ENCODE measurements around the gene KRTAP5-8. TPM values are rescaled to one million over a fixed set of nuclear protein-coding genes. Genes with fewer than 3 reads are reported as not detected.
"Not testable (repeated sequence)": the region's sequence is repeated elsewhere in the genome, so short reads cannot be mapped to it uniquely, and the experiment has no call there.

Gene KRTAP5-8
- total RNA-seq, 1 experiment from 2014 or later = not detected

DNA sequence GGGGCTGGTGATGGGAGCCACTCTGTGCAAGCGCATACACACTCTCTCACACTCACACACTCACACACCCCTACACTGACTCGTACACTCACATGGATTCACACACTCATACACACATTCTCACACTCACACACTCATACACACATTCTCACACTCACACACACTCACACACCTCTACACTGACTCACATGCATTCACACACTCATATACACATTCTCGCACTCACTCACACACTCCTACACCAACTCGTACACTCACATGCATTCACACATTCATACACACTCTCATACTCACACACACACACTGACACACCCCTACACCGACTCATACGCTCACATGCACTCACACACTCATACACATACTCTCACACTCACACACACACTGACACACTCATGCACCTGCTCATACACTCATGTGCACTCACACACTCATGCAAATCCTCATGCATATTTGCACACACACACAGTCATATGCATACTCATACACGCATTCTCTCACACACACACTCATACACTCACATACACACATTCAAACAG, 39.7 kb downstream of the KRTAP5-8 start:
- H2AFZ ChIP-seq = no peak overlapping the region
- H3K36me3 ChIP-seq (ENCODE audit: low read depth) = no peaks in the 10 kb centered on the region
- ChIA-PET POLR2A (ENCODE audit: unreplicated experiment) (no interaction called here), CTCF (no interaction called here)
- no peak overlapping the region for H3K4me3 ChIP-seq
- no peak overlapping the region for H3K4me2 ChIP-seq
- H3K4me1 ChIP-seq (replicated peaks; ENCODE audit: insufficient read depth) = peaks cover 13% of the 10 kb centered on the region
- DNase-seq = no peak
- TF ChIP-seq EZH2 (IDR thresholded peaks at IDR 0.05; ENCODE audit: low read depth) = no peak
- TF ChIP-seq, protein P1, sequence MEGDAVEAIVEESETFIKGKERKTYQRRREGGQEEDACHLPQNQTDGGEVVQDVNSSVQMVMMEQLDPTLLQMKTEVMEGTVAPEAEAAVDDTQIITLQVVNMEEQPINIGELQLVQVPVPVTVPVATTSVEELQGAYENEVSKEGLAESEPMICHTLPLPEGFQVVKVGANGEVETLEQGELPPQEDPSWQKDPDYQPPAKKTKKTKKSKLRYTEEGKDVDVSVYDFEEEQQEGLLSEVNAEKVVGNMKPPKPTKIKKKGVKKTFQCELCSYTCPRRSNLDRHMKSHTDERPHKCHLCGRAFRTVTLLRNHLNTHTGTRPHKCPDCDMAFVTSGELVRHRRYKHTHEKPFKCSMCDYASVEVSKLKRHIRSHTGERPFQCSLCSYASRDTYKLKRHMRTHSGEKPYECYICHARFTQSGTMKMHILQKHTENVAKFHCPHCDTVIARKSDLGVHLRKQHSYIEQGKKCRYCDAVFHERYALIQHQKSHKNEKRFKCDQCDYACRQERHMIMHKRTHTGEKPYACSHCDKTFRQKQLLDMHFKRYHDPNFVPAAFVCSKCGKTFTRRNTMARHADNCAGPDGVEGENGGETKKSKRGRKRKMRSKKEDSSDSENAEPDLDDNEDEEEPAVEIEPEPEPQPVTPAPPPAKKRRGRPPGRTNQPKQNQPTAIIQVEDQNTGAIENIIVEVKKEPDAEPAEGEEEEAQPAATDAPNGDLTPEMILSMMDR (conservative IDR thresholded peaks at IDR 0.05) = no peak
- no peaks in the 10 kb centered on the region for H3K79me2 ChIP-seq (ENCODE audit: low read depth)
- H3K9me3 ChIP-seq (ENCODE audit: insufficient read depth, low read depth) = no peaks in the 10 kb centered on the region
- H3F3A ChIP-seq (ENCODE audit: insufficient read depth, low read depth) = peaks cover 3% of the 10 kb centered on the region; the same call in 1 of the 2 replicates
- no peaks in the 10 kb centered on the region for H3K9me2 ChIP-seq (ENCODE audit: insufficient read depth)
- BruUV-seq (replicated peaks) = no TSS peak
- H4K20me1 ChIP-seq (ENCODE audit: insufficient read depth) = no peaks in the 10 kb centered on the region
- H3K27me3 ChIP-seq (ENCODE audit: insufficient read depth, low read depth) = peaks cover 44% of the 10 kb centered on the region
- intact Hi-C loops (cut with micrococcal nuclease; ENCODE audit: unreplicated experiment) = no loop called here
- no peak overlapping the region for H3K27ac ChIP-seq

DNA sequence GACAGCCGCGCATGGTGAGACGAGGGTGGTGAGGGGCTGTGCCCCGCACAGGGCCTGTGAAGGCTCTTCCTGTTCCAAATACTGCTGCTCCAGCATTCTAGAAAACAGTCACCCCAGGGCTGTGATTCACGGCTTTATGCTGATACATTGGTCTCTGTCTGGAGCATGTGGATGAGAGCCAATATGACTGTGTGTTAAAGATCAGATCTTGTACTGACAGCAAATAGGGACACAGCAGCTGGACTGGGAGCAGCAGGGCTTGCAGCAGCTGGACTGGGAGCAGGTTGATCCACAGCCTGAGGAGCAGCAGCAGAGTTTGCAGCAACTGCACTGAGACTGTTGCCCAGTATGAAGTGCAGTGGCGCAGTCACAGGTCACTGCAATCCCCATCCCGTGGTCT, 41.7 kb downstream of the KRTAP5-8 start:
- H4K20me1 ChIP-seq (ENCODE audit: insufficient read depth); H3K79me2 ChIP-seq (ENCODE audit: low read depth); POLR2A ChIA-PET (ENCODE audit: unreplicated experiment); BruUV-seq (replicated peaks); H3F3A ChIP-seq (ENCODE audit: insufficient read depth, low read depth); H3K36me3 ChIP-seq (ENCODE audit: low read depth); H3K9me3 ChIP-seq (ENCODE audit: insufficient read depth, low read depth); DNase-seq; H3K4me3 ChIP-seq; H3K27ac ChIP-seq; H3K9me2 ChIP-seq (ENCODE audit: insufficient read depth); intact Hi-C loops (cut with micrococcal nuclease; ENCODE audit: unreplicated experiment); H2AFZ ChIP-seq; H3K4me2 ChIP-seq: not testable (repeated sequence)
- Histone ChIP-seq H3K27me3 (ENCODE audit: insufficient read depth, low read depth) (peaks cover 35% of the 10 kb centered on the region), H3K4me1 (replicated peaks; ENCODE audit: insufficient read depth) (peaks cover 13% of the 10 kb centered on the region)
- CTCF ChIA-PET = interaction anchor here (0.5 to 1.3 kb wide), 5 partner anchors 8 to 130 kb away, joined by 3 to 8 read pairs (median 3); no protein-coding TSS in a partner anchor

DNA sequence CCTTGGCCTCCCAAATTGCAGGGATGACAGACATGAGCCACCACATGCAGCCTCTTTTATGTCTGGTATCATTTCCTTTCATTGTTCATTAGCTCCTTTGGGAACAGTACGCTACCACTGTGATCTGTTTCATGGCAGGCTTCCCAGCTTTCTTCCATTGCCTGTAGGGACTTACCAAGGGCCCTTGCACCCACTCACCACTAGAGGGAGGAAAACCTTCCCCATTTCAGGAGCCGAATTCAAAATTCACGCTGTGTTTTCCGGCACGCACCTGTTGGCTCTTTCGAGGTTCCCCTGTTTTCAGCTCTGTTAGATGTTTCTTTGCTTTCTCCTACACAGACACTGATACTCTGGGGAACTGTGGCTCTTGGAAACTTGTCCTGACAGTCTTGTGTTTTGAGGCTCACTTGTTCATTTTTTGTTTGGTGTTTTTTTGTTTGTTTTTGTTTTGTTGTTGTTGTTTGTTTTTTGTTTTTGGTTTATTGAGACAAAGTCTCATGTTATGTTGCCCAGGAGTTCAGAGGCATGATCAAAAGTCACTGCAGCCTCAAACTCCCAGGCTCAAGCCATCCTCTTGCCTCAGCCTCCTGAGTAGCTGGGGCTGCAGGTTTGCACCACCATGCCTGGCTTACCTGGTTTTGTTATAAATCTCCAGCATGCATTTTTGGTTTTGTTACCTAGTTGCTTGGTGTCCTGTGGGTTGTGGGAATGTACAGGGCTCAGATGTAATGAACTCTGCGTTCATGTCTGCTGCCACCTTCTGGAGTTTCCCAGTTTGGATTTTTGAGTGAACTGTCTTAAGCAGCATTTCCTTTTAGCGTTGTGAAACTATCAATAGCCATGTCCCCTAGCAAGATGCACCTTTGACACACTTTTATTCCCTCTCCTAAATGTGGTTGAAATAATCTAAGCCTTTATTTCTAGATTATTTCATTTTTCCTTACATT, 42.5 kb downstream of the KRTAP5-8 start:
- Histone ChIP-seq H3K27me3 (ENCODE audit: insufficient read depth, low read depth) (peaks cover 27% of the 10 kb centered on the region), H3K27ac (no peak overlapping the region), H3K4me1 (replicated peaks; ENCODE audit: insufficient read depth) (peaks cover 13% of the 10 kb centered on the region), H3K4me2 (peak overlapping the region; percentile 32), H2AFZ (0 out of 2 replicates have a peak overlapping the region, but pooled peaks have one; percentile 15), H3K9me2 (ENCODE audit: insufficient read depth) (no peaks in the 10 kb centered on the region), H3K36me3 (ENCODE audit: low read depth) (no peaks in the 10 kb centered on the region), H3K9me3 (ENCODE audit: insufficient read depth, low read depth) (no peaks in the 10 kb centered on the region), H3F3A (ENCODE audit: insufficient read depth, low read depth) (peaks cover 8% of the 10 kb centered on the region), H4K20me1 (ENCODE audit: insufficient read depth) (no peaks in the 10 kb centered on the region), H3K79me2 (ENCODE audit: low read depth) (no peaks in the 10 kb centered on the region), H3K4me3 (no peak overlapping the region)
- BruUV-seq (replicated peaks) = no TSS peak
- ChIA-PET CTCF (interaction anchor here (0.5 to 1.3 kb wide), 7 partner anchors 9 to 206 kb away, joined by 3 to 8 read pairs (median 3); no protein-coding TSS in a partner anchor), POLR2A (ENCODE audit: unreplicated experiment) (no interaction called here)
- TF ChIP-seq EZH2 (IDR thresholded peaks at IDR 0.05; ENCODE audit: low read depth) = no peak
- TF ChIP-seq, protein P1 (conservative IDR thresholded peaks at IDR 0.05) = peak; percentile 94
- intact Hi-C loops (cut with micrococcal nuclease; ENCODE audit: unreplicated experiment) = loop anchor here (10.0 kb wide), 1 partner anchor 126 kb away; the partner anchor contains the start of gene NADSYN1
- peak; percentile 63 to 64 for DNase-seq

Data from PC-9 (cell line).